ENCODE measurements around the gene BMP7.
"Not testable (repeated sequence)": the region's sequence is repeated elsewhere in the genome, so short reads cannot be mapped to it uniquely, and the experiment has no call there.

Gene BMP7

GRCh38 chr20:57161478-57162361 lies 104.7 kb downstream of the BMP7 start:
- DNase-seq (ENCODE audit: extremely low spot score, insufficient read length, low read depth) (no peak), FAIRE-seq (no peak)

- DNase-seq (ENCODE audit: extremely low spot score, insufficient read length, low read depth) (no peak), FAIRE-seq (no peak)
Observed at GRCh38 chr20:57160985-57161384, 105.5 kb downstream of the BMP7 start.

- FAIRE-seq (no peak), DNase-seq (ENCODE audit: extremely low spot score, insufficient read length, low read depth) (no peak)
Observed at GRCh38 chr20:57159945-57160610, 106.4 kb downstream of the BMP7 start.

GRCh38 chr20:57159193-57159851 lies 107.1 kb downstream of the BMP7 start:
- DNase-seq (ENCODE audit: extremely low spot score, insufficient read length, low read depth) (no peak), FAIRE-seq (no peak)

GRCh38 chr20:57158474-57158873 lies 108.0 kb downstream of the BMP7 start:
- no peak for FAIRE-seq

GRCh38 chr20:57157787-57158186 lies 108.7 kb downstream of the BMP7 start:
- FAIRE-seq; DNase-seq (ENCODE audit: extremely low spot score, insufficient read length, low read depth): not testable (repeated sequence)

More at GRCh38 chr20:57158474-57158873, 108.0 kb downstream of the BMP7 start:
- DNase-seq (ENCODE audit: extremely low spot score, insufficient read length, low read depth), result no peak

- DNase-seq (ENCODE audit: extremely low spot score, insufficient read length, low read depth) (no peak), FAIRE-seq (no peak)
Observed at GRCh38 chr20:57157106-57157691, 109.2 kb downstream of the BMP7 start.

- FAIRE-seq, result no peak
- no peak for DNase-seq (ENCODE audit: extremely low spot score, insufficient read length, low read depth)
Observed at GRCh38 chr20:57156011-57156729, 110.3 kb downstream of the BMP7 start.

GRCh38 chr20:57155415-57155814 lies 111.0 kb downstream of the BMP7 start:
- no peak for DNase-seq (ENCODE audit: extremely low spot score, insufficient read length, low read depth)
- FAIRE-seq, result no peak

GRCh38 chr20:57153238-57153905 lies 113.1 kb downstream of the BMP7 start:
- DNase-seq (ENCODE audit: extremely low spot score, insufficient read length, low read depth), result no peak
- no peak for FAIRE-seq

- FAIRE-seq, result no peak
- DNase-seq (ENCODE audit: extremely low spot score, insufficient read length, low read depth), result no peak
Observed at GRCh38 chr20:57152557-57152956, 113.9 kb downstream of the BMP7 start.

GRCh38 chr20:57150559-57150958 lies 115.9 kb downstream of the BMP7 start:
- DNase-seq (ENCODE audit: extremely low spot score, insufficient read length, low read depth) (no peak), FAIRE-seq (no peak)

- no peak for FAIRE-seq
- DNase-seq (ENCODE audit: extremely low spot score, insufficient read length, low read depth), result no peak
Observed at GRCh38 chr20:57148263-57148662, 118.2 kb downstream of the BMP7 start.

- DNase-seq (ENCODE audit: extremely low spot score, insufficient read length, low read depth), result no peak
- FAIRE-seq, result no peak
Observed at GRCh38 chr20:57147185-57147584, 119.3 kb downstream of the BMP7 start.

- DNase-seq (ENCODE audit: extremely low spot score, insufficient read length, low read depth) (no peak), FAIRE-seq (no peak)
Observed at GRCh38 chr20:57146155-57146554, 120.3 kb downstream of the BMP7 start.

GRCh38 chr20:57145089-57145631 lies 121.3 kb downstream of the BMP7 start:
- DNase-seq (ENCODE audit: extremely low spot score, insufficient read length, low read depth) (no peak), FAIRE-seq (no peak)

GRCh38 chr20:57143173-57143572 lies 123.3 kb downstream of the BMP7 start:
- no peak for DNase-seq (ENCODE audit: extremely low spot score, insufficient read length, low read depth)
- no peak for FAIRE-seq

GRCh38 chr20:57142667-57143066 lies 123.8 kb downstream of the BMP7 start:
- no peak for DNase-seq (ENCODE audit: extremely low spot score, insufficient read length, low read depth)
- FAIRE-seq, result no peak

- FAIRE-seq, result no peak
- no peak for DNase-seq (ENCODE audit: extremely low spot score, insufficient read length, low read depth)
Observed at GRCh38 chr20:57141492-57141891, 124.9 kb downstream of the BMP7 start.
